GM19035 (cell line): ENCODE data around the gene PLEKHH1.
"Not testable (repeated sequence)": the region's sequence is repeated elsewhere in the genome, so short reads cannot be mapped to it uniquely, and the experiment has no call there.

ENCODE experiments used
- ATAC-seq: cut with Tn5 transposase; IDR thresholded peaks from one replicate; pipeline ENCODE4 v1.9.1; 2021; ENCODE audit not compliant: unreplicated experiment

Gene PLEKHH1

DNA sequence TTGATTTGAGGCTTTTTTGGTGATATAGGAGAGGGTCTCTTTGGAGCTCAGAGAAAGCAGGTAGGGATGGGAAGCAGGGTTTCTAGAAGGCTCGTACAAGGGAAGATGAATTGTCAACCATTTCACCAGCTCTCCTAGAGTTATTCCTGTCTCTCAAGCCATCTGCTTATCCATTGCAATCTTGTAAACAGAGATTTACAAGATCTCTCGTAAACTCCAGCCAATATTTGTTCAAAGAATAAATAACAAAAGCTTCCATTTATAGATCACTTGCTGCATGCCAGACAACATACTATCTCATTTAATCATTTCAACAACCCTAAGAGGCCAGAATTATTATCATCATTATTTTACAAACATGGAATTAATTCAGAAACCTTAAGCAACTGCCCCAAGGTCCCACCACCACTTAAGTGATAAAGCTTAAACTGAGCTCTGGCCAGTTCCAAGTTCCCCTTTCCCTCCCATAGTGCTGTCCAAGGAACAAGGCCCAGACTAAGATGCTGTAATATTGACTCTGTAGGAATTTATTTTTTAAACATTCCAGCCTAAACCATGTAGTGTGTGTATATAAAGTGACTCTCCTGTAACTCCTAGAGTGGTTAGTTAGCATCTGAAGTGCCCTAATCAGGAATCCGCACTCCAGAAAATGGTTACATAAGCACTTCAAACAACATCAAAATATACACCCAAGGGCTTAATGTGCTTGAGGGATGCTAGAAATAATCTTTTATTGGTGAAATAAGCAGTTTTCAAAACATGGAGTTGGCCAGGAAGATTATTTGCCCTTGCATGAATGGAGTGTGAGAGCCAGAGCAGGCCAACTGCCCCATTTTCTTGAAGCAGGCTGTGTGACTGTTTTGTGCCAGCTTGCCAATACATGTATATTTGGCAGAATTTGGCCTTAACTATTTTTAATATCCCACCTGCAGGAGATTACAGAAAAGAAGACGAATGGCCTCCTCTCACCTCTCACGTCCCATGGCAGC, 2.8 kb upstream of the PLEKHH1 start:
- ATAC-seq, result no peak

DNA sequence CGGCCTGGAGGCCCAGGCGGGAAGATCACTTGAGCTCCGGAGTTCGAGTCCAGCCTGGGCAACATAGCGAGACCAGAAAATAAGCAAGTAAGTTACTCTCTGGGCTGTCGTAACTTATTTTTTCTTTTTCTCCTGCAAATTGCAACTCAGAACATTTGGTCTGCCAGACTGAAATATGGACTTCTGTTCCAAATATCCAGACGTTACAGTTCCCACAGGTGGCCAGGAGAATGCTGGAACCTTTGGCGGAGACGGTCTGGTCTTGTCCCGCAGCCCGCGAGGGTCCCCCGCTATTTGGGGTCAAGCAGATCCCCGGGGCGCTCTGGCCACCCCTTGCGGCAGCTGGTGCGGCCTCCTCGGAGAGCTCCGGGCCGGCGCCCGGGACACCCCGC, 488 bp upstream of the PLEKHH1 start:
- no peak for ATAC-seq

DNA sequence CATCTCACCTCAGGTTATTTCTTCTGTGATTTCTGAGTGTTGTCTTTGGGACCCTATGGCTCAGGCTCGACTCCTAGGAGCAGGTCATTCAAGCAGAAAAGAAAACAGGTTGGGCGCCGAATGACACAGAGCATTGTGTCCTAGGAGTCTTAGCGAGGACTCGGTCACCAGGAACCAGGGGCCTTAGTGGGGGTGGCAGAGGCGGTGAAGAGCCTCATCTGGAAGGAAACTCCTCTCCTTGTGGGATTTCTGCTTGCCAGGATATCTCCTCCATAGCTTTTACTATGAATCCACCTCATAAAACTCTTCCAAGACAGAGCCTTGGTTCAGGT, 630 bp downstream of the PLEKHH1 start:
- no peak for ATAC-seq

DNA sequence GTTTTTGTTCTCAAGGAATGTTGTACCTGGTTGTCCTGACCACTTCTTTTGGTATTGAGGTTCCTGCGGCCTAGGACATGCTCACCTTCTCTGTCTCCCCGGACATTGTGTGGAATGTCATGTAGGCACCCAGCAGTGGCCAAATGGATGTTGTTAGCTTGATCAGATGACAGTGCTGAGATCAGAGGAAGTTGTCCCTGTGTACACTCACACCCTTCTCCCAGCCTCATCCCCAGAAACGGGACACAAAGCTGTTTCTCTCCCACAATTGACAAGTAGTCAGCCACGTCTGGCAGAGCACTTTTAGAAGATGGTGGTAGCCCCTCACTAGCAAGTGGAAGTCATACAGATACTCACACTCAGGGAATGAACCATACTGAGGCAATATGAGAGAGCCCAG, 3.0 kb downstream of the PLEKHH1 start:
- ATAC-seq, result no peak

DNA sequence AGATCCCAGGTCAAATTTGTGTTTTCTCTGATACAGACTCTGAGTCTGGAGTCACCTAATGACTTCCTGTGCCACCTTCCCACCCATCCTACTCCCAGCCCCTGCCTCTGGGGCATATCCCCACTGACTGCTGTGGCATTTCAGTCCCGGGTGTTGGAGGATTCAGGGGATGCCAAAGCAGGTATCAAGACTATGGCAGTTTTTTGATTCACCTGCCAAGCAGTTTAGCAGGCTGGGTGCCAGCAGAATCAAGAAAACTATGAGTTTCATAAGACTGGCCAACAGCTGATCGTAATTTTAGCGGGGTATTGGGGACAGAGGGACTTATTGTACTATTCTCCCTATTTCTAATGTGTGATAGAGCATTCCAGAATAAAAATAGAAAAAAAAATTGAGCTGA, 4.6 kb downstream of the PLEKHH1 start:
- ATAC-seq, result no peak

DNA sequence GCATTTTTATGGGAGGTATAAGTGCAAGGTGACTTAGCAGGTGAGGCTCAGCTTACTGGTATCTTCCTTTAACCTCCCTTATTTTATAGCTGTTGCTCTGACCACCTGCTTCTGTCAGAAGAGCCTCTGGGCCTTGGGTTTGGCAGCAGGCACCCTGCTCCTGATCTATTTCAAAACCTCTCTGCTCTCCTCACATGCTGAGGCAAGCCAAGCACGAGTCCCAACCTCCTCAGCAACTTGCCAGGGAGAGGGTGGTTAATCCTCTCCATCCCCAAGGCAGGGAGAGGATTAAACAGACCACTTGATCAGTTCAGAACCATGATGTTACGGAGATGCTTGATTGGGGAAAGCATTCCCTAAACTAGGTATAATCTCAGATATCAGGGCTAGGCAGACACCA, 5.4 kb downstream of the PLEKHH1 start:
- no peak for ATAC-seq

DNA sequence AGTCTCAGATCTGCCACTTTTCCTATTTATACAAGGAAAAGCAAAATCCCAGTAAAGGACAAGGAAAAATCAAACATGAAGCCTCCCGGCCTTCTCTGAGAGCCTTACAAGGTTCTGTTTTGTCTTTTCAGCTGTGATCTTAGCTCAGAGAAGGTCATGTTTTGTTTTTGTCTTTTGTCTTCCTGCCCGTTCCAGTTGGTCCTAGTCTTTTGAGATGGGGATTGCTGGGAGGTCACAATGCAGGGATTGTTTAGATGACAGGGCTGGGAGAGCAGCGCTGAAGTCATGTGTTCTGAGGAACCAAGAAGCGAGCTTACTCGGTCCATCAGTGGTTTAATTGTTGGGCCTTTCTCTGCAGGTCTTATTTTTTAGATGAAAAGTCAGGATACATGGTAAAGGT, 6.0 kb downstream of the PLEKHH1 start:
- no peak for ATAC-seq

DNA sequence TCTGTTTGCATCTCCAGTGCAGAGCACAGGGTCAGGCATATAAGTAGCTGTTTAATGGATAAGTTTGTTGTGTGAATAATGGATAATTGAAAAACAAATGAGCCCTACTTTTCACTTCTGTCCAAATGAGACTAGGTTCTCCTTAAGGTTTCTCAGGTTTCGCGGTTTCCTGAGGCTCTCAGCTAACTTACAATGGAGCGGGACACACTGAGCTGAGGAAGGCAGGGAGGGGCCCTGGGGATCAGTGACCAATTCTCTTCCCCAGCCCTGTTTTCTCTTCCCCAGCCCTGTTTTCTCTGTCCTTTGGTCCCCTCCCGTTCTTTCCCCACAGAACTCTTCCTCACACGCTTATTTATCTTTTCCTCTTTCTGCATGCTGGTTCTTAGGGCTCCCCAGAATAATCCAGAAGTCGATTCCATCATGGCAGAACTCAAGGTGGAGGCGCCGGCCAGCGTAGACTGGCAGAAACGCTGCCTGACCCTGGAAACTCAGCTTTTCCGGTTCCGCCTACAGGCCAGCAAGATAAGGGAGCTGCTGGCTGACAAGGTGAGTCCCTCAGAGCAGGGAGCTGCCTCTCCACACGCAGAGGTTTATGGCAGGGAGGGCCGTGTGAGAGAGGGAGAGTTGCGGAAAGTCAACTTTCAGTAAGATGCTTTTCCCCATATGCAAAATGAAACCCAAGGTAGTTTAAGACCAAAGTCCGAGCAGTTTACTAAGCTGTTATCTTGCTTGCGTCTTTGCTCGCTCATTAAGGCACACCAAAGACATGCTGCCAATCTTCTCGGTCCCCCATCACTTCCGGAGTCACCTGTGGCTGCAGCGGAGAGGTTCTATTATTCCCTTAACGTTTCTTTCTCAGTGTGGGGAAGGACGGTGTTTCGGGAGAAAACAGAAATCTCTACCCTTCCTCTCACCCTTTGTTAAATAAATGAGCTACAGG, 8.6 kb downstream of the PLEKHH1 start:
- ATAC-seq, result no peak

DNA sequence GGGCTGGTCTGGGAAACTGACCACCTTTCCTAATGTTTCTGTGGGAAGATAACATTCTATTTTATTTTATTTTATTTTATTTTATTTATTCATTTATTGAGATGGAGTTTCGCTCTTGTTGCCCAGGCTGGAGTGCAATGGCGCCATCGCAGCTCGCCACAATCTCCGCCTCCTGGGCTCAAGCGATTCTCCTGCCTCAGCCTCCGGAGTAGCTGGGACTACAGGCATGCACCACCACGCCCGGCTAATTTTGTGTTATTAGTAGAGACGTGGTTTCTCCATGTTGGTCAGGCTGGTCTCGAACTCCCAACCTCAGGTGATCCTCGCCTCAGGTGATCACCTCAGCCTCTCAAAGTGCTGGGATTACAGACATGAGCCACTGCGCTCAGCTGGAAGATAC, 9.5 kb downstream of the PLEKHH1 start:
- ATAC-seq, result not testable (repeated sequence)

DNA sequence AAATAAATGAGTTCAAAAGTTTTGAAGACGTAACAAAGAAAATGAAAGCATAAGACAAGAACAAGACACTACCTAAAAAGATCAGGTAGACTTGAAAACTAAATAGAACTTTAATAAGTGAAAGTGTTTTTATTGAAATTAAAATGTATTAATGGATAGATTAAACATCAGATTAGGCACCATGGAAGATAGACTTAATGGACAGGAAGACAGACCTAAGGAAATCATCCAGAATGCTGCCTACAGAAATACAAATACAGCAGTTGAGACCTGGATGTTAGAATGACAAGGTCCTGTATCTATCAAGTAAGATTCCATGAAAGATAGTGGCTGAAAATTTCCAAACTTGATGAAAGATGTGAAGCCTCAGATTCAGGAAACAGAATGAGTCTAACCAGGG, 11.5 kb downstream of the PLEKHH1 start:
- no peak for ATAC-seq

DNA sequence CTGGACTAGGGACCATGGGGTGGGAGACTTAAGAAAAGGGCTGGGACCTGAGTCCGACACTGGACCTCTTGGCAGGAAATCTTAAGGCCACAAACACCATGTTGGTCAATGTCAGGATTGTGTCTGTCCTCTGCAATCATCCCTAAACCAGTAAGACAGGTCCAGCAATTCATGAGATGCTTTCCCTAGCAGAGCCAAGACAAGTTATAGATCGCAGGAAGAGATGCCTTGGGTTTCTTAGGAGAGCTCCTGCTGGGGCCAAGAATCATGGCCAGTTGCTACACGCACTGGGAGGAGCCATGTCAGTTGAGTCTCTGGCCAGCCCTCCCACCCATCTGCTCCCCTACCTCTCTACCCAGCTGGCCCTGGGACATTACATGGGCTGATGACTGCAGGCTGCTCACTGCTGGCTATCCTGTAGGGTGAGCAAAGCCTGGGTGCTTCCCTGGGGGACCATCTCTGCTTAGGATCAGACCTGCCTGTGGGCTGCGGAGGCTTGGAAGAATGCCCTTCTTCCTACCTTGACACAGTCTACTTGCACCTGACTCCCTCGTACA, 14.2 kb downstream of the PLEKHH1 start:
- no peak for ATAC-seq

DNA sequence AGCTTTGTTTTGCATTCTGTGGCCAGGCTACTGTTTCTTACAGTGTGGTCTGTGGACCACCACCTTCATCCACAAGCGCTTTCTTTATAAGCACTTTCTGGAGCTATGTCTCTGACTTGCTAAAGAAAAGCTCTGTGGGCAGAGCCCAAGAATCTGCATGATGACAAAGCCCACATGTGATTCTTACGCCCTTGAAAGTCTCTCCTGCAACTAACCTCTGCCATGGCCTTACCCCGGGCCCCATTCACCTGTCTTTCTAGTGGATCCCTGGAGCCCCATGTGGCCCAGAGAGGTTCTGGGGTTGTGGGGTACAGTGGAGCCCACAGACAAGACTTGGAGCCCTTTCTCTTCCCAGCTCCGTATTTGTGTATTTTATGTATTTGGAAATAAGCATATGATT, 16.6 kb downstream of the PLEKHH1 start:
- ATAC-seq, result no peak

DNA sequence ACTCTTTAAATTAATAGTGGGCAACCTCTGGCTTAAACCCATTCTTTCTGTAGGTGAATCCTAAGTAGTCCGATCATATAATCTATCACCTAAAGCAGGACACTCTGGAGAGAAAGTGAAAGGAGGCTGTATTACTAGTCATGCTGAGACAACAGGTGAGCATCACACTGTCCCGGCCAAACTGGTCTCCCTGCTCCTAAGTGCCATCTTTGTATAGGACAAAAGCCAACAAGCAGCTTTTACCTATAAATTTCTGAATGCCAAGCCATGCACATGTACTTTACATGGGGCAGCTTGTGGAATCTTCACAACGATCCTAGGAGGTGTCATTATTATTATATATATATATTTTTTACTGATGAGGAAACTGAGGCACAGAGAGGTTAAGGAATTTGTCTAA, 18.0 kb downstream of the PLEKHH1 start:
- ATAC-seq, result no peak

DNA sequence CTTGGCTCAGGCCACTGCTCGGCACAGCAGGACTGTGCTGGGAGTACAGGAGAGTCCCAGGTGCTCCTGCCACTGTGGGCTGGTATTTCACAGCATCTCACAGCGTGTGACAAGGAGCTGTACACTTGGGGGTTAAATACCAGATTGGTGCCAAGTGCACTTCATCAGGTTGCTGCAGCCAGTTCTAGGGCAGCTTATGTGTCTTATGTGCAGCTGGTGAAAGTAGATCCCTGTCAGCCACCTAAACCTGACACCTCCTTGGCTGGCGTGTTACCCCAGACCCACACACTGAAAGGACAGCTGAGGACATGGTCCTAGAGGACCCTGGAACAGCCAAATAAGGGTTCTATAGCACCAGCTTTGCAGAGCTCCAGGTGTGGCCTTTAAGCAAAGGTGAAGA, 18.9 kb downstream of the PLEKHH1 start:
- ATAC-seq, result no peak

DNA sequence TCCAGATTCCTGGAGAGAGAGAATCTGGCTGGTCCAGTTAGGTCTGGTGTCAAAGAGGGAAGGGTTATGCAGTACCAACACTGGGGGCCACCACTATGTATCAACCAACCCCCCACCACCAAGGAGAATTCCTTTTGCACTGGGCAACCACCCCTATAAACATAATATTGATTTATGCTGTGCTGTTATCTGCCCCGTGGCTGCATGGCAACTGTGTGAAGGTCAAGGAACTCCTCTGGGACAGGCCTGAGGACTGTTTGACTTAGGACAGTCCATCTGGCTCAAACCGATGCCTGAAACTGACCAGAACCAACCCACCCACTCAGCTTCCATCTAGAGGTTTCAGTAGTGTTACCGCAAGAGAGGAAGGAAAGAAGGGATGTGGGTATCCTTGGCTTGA, 20.5 kb downstream of the PLEKHH1 start:
- no peak for ATAC-seq

DNA sequence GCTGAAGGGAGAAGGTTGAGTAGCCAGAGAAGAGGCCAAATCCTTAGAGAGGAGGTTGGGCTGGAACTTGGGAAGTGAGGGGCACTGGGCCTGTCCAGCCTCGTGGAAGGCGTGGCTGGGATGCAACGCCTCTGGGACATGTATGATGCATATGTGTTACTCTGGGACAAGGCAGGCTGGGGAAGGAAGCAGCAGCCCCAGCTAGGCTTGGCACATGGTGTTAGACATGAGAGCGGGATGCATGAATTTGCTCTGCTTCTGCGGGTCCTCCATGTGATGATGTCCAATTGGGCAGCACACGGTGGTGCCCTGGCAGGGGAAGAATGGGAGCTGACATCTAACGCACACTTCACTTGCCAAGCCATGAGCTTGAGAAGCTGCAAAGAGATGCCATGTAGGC, 21.3 kb downstream of the PLEKHH1 start:
- ATAC-seq, result no peak

DNA sequence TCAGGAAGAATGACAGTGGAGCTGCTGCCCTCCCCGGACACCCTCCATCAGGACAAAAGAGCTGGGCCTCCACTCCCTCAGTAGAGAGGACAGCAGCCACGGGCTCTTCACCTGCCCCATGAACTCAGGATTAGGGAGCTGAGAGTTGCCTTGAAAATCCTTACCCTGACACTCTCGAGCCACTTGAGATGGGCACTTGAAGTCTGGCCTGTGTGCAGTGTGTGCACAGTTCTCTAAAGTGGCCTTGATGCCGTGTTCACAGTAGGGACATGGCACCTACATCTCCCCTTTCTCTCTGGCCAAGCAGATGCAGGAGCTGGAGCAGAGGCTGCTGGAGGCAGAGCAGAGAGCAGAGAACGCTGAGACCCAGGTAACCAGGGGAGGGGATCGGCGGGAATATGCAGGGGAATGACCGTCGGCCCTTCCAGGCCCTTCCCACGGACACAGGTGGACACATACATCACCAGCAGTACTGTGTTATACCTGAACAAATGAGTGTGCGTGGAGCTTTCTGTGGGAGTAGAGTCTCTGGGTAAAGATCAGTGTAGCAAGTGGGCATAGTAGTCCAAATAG, 22.5 kb downstream of the PLEKHH1 start:
- ATAC-seq, result no peak

DNA sequence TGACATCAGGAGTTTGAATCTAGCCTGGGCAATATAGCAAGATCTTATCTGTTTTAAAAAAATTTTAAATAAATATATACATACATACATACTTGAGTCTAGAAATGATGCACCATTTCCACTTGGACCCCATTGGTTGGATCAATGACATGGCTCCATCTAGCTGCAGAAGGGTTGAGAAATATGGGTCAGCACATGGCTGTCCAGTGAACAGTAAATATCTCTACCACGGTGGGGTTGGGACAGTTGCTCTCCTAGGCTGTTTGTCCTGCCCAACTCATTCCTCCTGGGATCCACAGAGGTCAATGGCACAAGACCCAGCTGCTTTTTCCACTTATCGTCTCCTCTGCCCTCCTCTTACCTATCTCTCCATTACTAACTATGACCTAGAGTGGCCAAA, 23.6 kb downstream of the PLEKHH1 start:
- no peak for ATAC-seq

DNA sequence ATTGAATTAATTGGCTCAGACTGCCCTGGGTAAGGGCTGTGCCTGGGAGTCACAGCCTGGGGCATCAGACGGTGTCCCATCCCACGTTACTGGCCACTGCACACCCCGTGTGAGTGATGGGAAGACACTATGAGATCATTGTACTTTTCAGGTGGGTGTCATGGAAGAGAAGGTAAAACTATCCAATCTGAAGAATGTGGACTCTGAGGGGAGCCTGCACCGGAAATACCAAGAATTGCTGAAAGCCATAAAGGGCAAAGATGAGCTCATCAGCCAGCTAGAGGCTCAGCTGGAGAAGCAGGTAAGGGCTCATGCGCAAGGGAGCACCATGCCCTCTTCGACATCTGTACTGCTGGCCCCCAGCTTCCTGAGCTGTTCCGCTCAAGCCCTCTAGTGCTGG, 24.0 kb downstream of the PLEKHH1 start:
- ATAC-seq, result no peak

DNA sequence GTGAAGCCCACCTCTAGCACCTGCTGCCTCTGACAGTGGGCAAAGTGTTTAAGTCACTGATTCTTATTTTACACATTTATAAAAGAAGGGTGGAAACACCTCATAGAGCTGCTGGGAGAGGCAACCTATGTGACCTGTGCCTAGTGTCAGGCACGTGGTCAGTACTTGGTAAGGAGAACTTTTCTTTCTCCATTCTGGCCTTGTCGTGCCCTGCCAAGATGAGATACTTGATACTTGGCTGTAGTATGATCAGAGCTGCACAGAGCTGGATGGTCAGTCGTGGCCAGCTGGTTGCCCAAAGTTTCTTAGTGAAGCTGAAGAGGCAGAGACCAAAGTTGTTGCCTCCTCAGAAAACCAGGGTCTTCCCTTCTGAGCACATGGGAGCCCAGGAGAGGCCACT, 24.6 kb downstream of the PLEKHH1 start:
- ATAC-seq, result no peak

DNA sequence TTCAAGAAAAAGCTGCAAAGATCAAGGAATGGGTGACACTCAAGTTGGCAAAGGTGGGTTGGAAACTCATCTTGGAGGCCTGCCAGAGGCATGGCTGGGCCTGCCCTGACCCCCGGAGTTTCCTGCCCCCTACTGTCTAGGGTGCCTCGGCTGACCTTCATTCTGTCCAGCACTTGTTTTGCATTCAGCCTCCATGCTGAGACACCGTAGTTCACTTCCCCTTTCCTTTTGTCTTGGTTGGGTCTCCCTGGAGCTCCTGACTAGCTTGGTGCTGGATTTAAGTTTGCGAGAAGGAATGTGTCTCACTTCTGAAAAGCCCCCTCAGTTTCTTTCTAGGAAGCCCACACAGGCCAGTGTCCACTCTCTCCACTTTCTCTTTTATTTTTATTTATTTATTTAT, 26.5 kb downstream of the PLEKHH1 start:
- no peak for ATAC-seq
